Measurements from ENCODE around the gene SAP30L.

The SAP30L gene

DNA sequence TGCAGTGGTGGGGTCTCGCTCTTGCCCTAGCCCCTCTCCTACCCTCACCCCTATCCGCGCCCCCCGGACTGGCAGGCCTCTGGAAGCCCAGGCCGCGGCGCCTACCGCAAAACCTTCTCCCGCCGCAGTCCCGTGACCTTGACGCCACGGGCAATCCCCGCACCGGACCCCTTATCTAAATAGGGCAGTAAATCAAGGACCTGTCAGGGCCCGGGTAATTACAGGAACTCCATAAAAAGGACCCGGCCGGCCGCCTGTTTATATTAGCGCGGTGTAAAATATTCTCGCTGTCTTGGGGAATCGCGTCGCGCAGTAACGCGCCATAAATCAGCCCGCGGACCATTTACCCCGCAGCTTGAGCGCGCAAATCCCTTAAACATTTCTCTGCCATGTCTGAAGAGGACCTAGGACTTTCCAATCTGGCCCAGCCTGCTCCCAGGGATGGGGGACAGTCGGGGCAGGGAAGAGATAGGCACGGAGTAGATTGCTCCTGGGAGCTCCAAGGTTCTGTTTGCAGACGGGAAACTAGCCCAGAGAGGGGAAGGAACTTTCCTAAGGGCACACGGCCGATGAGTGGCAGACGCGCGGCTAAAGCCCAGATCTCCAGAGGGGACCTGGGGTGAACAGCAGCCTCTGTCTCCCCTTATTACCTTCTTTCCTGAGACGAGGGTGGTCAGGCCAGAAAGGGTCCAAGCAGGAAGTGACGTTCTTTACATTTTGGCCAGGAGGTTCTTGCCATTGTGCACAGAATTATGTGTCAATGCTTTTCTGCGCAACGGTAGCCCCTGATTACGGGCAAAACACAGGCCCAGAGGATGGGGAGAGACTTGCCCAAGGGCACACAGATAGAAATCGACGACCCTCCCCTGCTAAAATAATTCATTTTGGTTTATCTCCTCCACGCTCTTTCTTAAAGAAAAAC, 37.0 kb downstream of the SAP30L start:
- DNase-seq: no peak

DNA sequence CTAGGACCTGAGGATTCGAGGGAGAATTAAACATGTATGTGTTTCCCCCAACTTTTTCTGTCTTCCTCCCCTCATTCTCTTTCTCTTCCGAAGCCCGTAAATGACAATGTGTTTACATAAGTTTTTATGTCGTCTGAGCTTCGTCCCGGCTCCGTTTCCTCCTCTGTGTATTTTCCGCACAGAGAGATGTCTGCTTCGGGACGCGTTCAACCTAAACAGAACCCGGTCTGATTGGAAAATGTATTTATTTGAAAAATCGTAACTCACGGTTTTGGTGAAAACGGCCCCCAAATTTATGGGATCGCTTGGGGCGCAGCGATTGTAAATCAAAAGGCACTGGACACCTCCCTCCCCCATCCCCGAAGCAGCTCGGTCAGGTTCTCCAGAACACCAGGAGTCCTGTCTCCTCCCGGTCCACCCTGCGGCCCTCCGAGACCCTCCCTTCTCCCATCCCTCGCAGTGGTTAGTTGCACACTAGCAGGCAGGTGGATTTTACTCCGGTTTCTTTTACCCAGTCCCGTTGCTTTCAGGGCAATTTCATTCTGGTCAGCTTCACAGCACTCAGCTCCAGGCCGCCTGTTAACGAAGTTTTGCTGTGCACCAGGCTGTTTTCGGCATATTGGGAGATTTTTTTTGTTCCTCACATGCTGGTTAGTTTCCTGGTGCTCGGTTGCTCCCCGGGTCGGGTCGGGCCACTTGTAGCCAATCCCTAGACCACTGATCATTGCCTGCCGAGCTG, 38.0 kb downstream of the SAP30L start:
- no peak for DNase-seq

- DNase-seq: no peak
Measured at GRCh38 chr5:154484393-154485095, 38.7 kb downstream of the SAP30L start.

DNA sequence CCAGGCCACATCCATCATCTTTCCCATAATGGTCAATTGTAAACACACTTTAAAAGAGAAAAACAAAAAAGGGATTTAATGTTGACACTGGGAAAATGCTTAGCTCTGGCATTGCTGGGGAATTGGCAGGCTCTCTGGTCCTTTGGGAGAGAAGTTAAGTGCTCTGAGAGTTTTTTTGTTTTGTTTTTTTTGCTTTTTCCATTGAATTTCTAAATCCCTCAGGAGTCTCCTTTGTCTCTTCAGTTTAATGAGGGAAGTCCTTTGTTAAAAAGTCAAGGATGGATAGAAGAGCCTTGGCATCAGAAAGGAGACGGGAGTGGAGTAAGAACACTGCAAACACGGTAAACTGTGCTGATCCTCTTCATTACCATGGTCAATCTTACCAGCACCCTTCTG, 39.3 kb downstream of the SAP30L start:
- no peak for DNase-seq

- no peak for DNase-seq
Measured at GRCh38 chr5:154485850-154486426, 40.1 kb downstream of the SAP30L start.

DNA sequence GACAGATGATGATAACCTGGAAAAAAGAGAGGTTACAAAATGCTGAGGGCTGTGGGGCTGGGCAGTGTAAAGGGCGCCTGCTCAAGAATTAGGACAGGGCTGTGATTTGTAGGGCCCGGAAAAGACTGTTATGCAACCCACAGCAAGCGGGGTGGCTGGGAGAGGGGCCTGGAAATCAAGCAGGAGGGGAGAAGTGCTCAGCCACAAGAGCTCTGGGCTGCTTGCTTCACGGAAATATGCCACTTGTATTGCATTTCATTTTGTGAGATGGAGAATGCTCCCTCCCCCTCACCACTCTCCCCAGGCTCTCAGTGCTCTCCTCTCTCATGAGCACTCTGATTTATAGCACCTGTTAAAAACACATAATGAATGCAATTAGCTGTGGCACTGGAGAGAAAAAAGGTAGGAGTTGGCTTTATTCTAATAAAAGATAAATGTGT, 40.6 kb downstream of the SAP30L start:
- no peak for DNase-seq

- DNase-seq: peak; percentile 83
Measured at GRCh38 chr5:154487541-154487940, 41.7 kb downstream of the SAP30L start.

DNA sequence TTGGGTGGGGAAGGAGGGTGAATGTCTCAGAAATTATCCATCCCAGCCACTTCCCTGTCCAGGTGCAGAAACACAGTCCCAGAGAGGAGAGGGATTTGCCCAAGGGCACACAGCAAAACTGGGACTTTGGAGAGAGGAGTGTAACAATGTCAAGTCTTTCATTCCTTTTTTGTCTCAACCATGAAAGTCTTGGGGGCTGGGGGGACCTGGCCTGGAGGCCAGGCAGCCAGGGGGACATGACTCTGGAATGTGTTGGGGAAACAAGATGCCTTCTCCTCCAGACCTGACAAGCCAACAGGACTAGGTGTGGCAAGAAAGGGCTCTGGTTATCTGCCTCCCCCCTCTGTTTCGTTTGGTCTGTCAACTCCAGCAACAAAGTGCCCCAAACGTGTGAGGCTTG, 46.1 kb downstream of the SAP30L start:
- no peak for DNase-seq

DNA sequence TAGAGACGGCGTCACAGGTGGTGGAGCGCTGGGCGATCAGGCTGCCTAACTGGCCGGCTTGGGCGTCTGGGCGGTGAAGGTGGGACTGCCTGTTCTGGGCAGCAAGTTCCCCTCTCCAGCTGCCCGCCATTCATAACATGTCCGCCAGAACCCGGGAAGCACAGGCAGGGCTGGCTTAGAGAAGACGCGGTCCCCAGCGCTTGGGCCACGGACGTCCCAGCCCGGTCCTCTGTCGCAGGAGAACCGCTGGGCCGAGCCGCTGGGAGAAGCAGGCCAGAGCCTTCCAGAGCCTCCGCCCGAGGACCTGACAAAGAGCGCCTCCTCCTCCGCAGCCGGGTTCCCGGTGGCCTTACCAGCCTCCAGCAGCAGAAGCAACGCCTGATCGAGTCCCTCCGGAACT, 47.5 kb downstream of the SAP30L start:
- no peak for DNase-seq

DNA sequence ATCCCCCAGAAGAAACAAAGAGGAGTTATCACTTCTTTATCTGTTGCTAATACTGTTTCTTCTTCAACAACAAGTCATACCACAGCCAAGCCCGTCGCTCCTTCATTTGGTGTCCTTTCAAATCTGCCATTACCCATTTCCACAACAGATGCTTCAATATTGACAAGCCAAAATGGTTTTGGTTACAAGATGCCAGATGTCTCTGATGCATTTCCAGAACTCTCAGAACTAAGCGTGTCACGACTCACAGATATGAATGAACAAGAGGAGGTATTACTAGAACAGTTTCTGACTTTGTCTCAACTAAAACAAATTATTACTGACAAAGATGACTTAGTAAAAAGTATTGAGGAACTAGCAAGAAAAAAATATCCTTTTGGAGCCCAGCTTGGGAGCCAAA, 48.2 kb downstream of the SAP30L start:
- no peak for DNase-seq

DNA sequence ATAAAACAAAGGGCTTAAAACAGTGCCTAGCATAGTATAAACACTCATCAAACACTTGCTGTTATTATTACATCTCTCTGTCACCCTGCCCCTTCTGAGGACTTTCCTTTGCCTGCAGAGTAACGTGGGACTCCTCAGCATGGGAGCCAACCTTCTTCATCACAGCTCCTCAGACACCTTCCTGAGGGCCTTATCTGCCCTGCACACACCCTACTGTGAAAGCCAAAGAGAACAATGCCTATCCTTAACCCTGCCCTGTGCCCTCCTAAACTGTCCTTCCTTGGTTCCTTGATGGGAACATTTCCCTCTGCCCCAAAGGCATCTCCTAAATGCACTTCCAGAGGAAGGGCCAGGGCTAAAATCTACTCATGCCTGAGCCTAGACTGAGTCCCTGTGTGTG, 52.8 kb downstream of the SAP30L start:
- DNase-seq: no peak

DNA sequence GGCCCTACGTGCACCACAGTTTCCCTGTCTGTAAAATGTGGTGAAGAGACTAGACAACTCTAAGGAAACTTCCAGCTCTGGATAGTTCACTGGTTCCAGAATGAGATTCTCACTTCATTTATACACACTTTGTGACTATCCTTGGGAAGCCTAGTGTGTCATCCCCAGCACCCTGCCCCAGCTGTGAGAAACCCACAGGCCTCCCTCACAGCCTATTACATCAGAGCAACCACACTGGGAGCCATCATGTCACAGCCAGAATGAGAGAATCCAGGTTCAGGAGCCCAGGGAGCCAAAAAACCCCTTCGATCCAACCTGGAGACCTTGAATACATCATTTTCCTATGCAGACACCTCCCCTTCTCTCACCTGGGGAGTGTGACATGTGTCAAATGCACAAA, 53.2 kb downstream of the SAP30L start:
- DNase-seq: no peak

DNA sequence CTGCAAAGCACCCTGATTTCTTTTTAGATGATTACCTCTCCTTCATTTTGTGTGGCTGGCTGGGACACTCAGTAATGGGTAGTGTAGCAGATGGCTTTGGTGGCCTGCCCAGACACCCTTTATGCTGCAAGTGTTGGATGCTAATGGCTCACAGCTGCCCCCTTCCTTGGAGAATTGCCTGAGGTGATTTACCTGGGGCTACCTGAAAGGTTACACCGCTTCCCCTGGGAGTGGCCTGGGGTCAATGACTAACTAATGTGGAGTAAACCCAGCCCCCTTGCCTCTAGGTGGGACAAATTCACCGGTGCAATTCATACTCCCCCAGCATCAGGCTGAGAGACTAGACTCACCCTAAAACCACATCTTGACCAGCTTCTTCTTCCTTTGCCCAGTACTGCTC, 55.8 kb downstream of the SAP30L start:
- no peak for DNase-seq

GRCh38 chr5:154502180-154502579, 56.4 kb downstream of the SAP30L start:
- no peak for DNase-seq

GRCh38 chr5:154503698-154504039, 57.9 kb downstream of the SAP30L start:
- no peak for DNase-seq

GRCh38 chr5:154505567-154505966, 59.8 kb downstream of the SAP30L start:
- DNase-seq: no peak

GRCh38 chr5:154506049-154506715, 60.4 kb downstream of the SAP30L start:
- DNase-seq: no peak

GRCh38 chr5:154506716-154507080, 60.9 kb downstream of the SAP30L start:
- DNase-seq: no peak

DNA sequence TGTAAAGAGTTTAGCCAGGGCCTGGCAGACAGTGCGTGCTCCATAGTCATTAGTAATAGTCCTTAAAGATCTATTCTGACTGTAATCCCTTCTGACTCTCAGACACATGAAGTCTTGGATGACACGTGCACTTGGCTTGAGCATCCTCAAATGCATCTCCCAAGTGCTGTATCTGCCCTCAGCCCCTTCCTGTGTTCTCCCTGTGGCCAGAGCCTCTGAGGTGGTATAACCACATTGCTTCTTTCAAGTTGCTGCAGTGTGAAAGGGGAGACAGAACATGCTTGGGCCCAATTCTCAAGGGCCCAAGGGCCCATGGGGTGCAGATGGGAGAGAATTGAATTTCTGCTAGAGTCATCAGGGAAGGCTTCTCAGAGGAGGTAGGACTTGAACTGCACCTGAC, 62.3 kb downstream of the SAP30L start:
- DNase-seq: no peak

- no peak for DNase-seq
Measured at GRCh38 chr5:154509784-154510555, 64.2 kb downstream of the SAP30L start.
